ENCODE results near the gene SLC7A9. TPM values are rescaled to one million over a fixed set of nuclear protein-coding genes. Genes with fewer than 3 reads are reported as not detected.

Gene SLC7A9
- total and polyA plus RNA-seq, 2 donors (not counting 3 experiments of a cell fraction or from before 2014, with no cell fraction given) = 0.06 TPM; not detected in 1

DNA sequence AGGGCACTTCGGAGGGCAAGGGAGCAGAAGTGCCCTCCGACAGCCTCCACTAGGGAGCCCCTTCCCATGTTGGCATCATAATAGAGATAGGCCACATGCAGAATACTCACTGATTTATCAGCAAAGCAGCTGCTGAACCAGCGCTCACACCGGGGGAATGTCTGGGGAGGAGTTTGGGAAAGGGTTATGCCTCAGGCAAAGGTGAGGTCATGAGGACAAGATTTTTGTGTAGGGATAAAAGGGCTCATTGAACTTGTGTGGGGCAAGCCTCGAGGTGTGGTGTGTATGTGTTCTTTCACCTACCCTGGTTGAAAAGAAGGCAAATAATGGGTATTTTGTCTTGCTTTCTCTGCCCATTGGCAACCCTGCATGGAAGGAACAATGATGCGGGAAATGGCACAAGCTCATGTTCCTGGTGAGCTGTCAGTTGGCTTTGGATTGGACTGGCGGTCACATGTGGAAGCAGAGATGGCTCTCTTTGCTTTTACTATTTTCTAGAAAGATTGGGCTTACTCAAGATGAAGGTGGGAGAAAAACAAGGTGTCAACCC is 39.1 kb upstream of the SLC7A9 start:
- Histone ChIP-seq H3K36me3 (ENCODE audit: control insufficient read depth in 2 of 2, extremely low read depth in 1 of 2, insufficient read depth in 2 of 2, low read length in 2 of 2) (peaks cover 0 to 5% of the 10 kb centered on the region in 2 experiments), H3K79me2 (ENCODE audit: control insufficient read depth, insufficient read depth, low read length) (no peaks in the 10 kb centered on the region), H3K4me1 (ENCODE audit: control insufficient read depth, extremely low read depth, insufficient read depth, low read length) (no peaks in the 10 kb centered on the region), H3K9ac (replicated peaks; ENCODE audit: extremely low read depth, insufficient read depth, low read length) (no peak overlapping the region), H4K20me1 (replicated peaks; ENCODE audit: control insufficient read depth, extremely low read depth, insufficient read depth, low read length) (no peaks in the 10 kb centered on the region), H3K4me3 (replicated peaks in 1 of 3; ENCODE audit: insufficient read depth in 1 of 3, low read depth in 1 of 3, low read length in 3 of 3) (no peak overlapping the region), H2AFZ (ENCODE audit: low read depth, low read length) (no peak overlapping the region), H3K27me3 (ENCODE audit: control insufficient read depth in 2 of 2, insufficient read depth in 2 of 2, low read length in 2 of 2) (no peaks in the 10 kb centered on the region), H3K4me2 (ENCODE audit: insufficient read depth, low read length) (no peak overlapping the region), H3K9me3 (replicated peaks; ENCODE audit: control insufficient read depth, insufficient read depth, low read length) (no peaks in the 10 kb centered on the region), H3K9me1 (replicated peaks; ENCODE audit: control insufficient read depth, extremely low read depth, insufficient read depth, low read length) (no peaks in the 10 kb centered on the region), H3K27ac (ENCODE audit: insufficient read depth, low read depth, low read length) (no peak overlapping the region)
- TF ChIP-seq MAX (IDR thresholded peaks at IDR 0.05; ENCODE audit: insufficient read depth, insufficient read length) (no peak), FOS (IDR thresholded peaks at IDR 0.05; ENCODE audit: borderline replicate concordance, insufficient read depth, low read length) (no peak), JUN (IDR thresholded peaks at IDR 0.05; ENCODE audit: borderline replicate concordance, insufficient read depth, insufficient read length, low read depth) (no peak), GATA2 (IDR thresholded peaks at IDR 0.05; ENCODE audit: insufficient read depth, insufficient read length, low read depth, low read length) (no peak), POLR2A (IDR thresholded peaks at IDR 0.05; ENCODE audit: low read depth, low read length) (no peak), POLR2AphosphoS5 (IDR thresholded peaks at IDR 0.05; ENCODE audit: insufficient read depth, low read depth, low read length) (no peak), EZH2 (IDR thresholded peaks at IDR 0.05; ENCODE audit: borderline replicate concordance, low read depth, low read length, severe bottlenecking) (no peak), CTCF (IDR thresholded peaks at IDR 0.05; ENCODE audit: extremely low read depth in 1 of 2, insufficient read depth in 1 of 2, low read depth in 1 of 2, low read length in 2 of 2) (no peak), MYC (IDR thresholded peaks at IDR 0.05; ENCODE audit: low read depth, low read length) (no peak)
- ChIA-PET CTCF (no interaction called here), POLR2A (no interaction called here)
- DNase-seq (ENCODE audit: low read depth, low spot score) = no peak
- dilution Hi-C loops (cut with MboI; ENCODE audit: extremely low pct_ligation_motif_present, low sequenced_read_pairs) (no loop called here), intact Hi-C loops (cut with micrococcal nuclease) (no loop called here)
- no TSS peak for BruUV-seq (replicated peaks)
- FAIRE-seq = no peak
